HG03060 (cell line): ENCODE results near the gene GFOD1.

Experiments used
- ATAC-seq: cut with Tn5 transposase; IDR thresholded peaks from one replicate; pipeline ENCODE4 v1.9.1; 2021; ENCODE audit warnings: low read depth, moderate number of reproducible peaks; ENCODE audit not compliant: unreplicated experiment

The GFOD1 gene

GRCh38 chr6:13412639-13413465 lies 74.5 kb downstream of the GFOD1 start:
- ATAC-seq: no peak

- ATAC-seq: no peak
Observed at GRCh38 chr6:13412211-13412610, 75.2 kb downstream of the GFOD1 start.

DNA sequence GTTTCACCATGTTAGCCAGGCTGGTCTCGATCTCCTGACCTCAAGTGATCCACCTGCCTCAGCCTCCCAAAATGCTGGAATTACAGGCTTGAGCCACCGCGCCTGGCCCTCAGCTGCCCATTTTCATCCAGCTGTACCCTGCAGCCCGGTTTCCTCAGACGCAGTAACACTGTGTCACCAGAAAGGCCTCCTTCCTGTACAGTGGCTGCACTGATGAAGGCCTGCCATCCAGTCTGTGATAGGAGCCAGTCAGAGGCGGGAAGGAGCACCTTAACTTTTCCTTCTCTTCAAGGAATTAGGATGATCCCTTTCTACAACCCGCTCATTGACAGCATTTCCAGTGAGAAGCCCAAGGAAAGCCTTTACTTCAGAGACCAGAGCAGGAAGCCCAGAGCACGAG lies 75.9 kb downstream of the GFOD1 start:
- ATAC-seq: no peak

- no peak for ATAC-seq
Observed at GRCh38 chr6:13409991-13410390, 77.4 kb downstream of the GFOD1 start.

- ATAC-seq: no peak
Observed at GRCh38 chr6:13407709-13408695, 79.4 kb downstream of the GFOD1 start.

DNA sequence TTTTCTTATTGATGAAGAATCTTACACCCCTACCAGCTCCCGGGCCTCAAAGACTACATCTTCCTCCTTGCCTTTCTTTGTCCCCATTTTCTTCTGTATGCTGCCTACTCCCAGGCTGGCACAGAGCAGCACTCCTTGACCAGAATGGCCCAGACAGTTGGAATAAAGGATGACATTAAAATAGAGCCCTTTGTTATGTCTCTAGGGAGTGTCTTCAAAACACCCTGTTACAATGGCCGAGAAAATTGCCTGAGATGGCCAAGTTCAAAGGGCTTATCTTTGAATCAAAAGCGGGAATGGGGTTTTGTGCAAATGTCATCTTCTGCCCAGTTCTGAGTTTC lies 80.1 kb downstream of the GFOD1 start:
- ATAC-seq: no peak

GRCh38 chr6:13406781-13407180 lies 80.6 kb downstream of the GFOD1 start:
- ATAC-seq: no peak

DNA sequence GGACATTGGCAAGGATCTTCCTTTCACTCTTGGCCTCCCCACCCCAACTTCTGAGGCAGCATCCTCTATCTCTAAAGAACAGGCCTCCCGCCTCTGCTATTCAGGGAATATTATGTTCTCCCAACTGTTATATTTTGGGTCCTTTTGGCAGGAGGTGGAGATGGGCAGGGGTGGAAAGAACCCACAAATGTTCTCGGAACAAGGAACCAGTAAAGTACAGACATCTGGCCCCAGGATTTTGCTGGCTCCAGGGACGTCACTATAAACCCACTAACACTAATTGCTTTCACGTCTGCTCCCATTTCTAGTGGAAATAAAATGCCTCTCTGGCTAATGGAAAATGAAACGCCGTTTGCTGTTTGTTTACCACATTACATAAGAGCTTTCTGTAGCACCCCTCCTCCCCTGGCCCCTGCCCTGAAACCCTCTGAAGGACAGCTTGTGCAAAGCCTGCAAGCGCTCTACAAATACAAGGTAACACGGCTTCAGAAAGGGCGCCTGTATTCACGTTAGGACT lies 81.4 kb downstream of the GFOD1 start:
- no peak for ATAC-seq

GRCh38 chr6:13404892-13405254 lies 82.5 kb downstream of the GFOD1 start:
- no peak for ATAC-seq

DNA sequence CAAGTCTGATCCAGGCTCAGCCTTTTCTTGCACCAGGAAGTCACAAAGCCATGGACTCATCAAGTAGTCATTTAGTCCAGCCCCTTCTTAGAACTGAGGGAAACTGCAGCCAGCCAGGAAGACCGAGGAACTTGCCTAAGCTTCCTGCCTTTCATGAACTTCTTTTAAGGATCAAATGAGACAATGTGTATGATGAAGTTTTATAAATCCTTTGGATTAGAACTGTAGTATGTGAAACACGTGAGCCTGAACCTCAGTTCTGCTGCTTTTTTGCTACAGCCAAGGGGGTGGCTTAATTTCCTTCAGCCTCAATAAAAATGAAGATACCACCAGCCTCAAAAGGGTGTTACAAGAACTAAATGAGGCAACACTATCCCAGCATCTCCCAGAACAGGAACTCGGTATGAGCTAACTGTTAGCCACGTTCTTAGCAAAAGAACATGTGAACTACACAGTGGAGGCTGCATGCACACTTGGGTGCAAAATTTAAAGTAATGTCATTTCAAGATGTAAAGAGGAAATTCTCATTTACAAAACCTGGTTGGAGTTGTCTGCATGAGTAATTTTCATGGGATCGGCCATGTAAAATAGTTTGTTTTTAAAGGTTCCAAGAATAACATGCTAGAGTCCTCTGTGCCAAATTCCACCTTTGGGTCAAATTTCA lies 83.0 kb downstream of the GFOD1 start:
- no peak for ATAC-seq

GRCh38 chr6:13402711-13403110 lies 84.7 kb downstream of the GFOD1 start:
- no peak for ATAC-seq

GRCh38 chr6:13400772-13401171 lies 86.6 kb downstream of the GFOD1 start:
- no peak for ATAC-seq

DNA sequence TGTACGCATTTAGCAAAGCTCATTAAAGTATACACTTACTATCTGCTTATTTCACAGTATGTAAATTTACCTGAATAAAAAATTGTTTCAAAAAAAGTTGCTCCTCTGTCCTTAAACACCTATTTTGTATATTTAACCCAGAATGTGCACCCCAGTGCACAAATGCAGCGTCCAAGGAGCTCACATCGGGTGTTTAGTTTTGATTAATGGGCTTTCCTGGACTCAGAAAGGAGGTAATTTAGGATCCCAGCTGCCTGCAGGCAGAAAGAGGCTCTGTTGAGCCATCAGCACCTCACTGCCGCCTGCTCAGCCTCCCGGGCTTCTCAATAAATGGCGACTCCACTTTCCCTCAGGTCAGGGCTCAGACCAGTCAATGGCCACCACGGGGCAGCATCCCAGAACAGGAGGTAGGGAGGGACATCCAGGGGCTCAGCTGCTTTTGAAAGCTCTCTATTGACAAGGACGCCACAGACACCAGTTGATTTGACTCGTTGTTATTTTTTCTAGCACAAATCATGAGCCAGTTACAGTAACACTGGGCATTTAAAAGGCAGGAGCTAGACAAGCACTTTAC lies 88.9 kb downstream of the GFOD1 start:
- ATAC-seq: no peak

- no peak for ATAC-seq
Observed at GRCh38 chr6:13398069-13398381, 89.4 kb downstream of the GFOD1 start.

DNA sequence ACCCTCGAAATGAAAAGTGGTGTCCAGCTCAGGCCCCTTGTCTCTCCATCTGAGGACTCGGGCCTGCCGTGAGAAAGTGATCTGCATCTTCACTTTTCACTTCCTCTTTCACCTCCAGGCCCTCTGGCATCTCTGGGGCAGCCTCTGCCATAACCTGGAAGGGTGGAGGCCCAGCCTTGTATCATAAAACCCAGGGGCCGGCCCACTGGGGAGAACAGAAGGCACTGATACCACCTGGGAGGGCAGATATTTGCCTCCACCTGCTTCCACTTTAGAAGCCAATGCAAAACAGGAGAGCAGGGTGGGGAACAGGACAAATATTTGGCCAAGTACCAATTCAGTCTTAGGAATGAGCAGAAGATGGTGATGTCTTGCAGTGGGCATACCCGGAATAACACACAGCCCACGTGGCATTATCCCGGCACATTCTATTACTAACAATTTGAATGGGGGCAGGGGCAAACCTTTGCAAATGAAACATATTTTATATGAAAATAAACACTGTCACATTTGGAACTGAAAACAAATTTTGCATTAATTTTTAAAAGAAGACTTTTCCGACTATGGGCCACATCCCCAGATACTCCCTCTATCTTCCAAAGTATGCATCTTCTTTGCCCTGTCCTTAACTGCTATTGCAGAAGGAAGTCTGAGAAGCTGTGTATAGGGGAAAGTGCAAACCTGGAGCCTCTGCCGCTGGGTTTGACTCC lies 89.9 kb downstream of the GFOD1 start:
- ATAC-seq: peak; percentile 31

GRCh38 chr6:13396241-13396792 lies 91.1 kb downstream of the GFOD1 start:
- ATAC-seq: no peak

DNA sequence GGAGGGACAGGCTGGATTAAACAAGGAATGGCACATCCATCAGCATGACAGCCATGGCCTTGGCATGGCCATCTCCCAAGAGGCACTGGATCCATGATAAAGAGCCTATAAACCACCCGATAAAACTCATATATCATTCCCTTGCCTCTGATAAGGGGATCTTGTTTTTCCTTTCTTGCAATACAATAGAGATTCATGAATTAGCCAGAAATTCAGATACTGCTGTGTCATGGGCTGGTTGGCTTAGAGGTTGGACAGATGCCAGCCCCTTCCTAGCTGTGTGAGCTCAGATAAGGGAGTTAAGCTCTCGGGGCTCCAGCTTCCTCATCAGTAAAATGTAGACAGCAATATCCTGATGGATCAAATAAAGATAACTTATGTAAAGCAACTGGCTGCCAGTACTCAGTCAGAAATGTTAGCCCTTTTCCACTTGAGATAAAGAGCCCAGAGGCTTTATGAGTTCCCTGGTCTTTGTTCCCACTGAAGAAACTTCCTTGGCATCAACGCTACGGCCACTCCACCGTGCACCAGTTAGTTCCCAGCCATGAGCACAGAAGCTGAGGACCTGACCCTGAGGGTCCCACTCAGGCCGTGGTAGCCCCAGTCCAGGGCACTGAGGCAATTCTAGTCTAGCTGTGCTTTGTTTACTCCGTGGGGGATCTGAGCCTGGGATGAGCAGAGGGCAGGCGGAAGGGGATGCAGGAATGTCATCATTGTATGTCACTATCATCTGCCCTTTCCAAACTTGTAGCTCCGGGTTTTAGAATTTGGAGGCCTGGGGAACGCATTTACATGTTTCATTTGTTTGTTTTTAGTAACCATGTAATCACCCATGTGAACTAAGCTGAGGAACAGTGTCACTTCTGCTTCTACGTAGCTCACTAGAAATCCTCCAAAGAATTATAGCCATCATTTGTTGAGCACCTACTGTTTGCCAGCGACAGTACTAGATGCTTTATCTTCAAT lies 91.8 kb downstream of the GFOD1 start:
- ATAC-seq: peak; percentile 37

DNA sequence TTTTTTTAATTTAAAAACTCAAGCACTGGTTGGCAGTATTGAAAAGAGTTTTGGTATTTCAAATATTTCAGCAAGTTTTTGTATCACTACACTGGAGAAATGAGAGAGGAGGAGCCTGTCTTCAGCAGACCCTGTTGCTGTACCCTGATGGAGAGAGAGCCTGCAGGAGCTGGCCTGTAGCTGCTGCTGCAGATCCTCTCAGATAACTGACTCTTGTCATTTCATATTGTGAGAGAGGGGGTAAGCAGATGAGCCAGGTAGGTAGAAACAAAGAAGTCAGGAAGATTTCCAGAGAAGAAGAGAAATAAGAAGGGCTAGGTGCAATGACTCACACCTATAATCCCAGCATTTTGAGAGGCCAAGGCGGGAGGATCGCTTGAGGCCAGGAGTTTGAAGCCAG lies 94.9 kb downstream of the GFOD1 start:
- no peak for ATAC-seq

DNA sequence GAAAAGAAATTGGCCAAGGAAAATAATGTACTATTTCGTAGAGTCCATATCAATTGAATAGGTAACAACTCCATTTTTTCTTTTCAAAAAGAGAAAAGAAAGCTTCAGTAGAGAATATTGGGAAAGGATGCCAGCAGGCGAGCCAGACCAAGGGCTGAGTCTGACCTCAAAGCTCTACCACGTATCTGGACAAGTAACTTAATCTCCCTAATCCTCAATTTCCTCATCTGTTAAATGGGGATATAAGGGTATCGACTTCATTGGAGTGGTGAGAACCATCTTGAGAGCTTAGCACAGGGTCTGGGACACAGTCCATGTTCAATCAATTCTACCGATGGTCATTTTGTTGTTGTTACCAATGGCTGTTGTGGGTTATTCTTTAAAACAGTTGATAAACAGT lies 95.9 kb downstream of the GFOD1 start:
- no peak for ATAC-seq
